PC-9 (cell line): ENCODE results near the gene PHOX2B. TPM values are rescaled to one million over a fixed set of nuclear protein-coding genes. Genes with fewer than 3 reads are reported as not detected.

Experiments
- BruUV-seq: library from RNA; stranded (reverse); fragments of 400-500 nt; replicated peaks from 2 replicates; lab custom pipeline; 2021; lab: Mats Ljungman, UMichigan
- CTCF ChIA-PET: fragments of 300-600 bp; sonication (Branson Sonifier 250); formaldehyde crosslinking; loops from one replicate; lab custom pipeline; 2022; ENCODE audit warnings: antibody characterized with exemption; lab: Charles Lee
- POLR2A ChIA-PET: fragments of 300-600 bp; sonication (Branson Sonifier 250); formaldehyde crosslinking; loops from one replicate; lab custom pipeline; 2022; ENCODE audit warnings: antibody characterized with exemption; ENCODE audit not compliant: unreplicated experiment; lab: Charles Lee
- DNase-seq, 2 experiments: peaks; one replicate each; pipeline versions ENCODE4 v3.0.0 to v3.0.0-alpha.2; 2015 to 2022; ENCODE audit warnings: mixed read lengths in 1 of 2
- H2AFZ ChIP-seq: fragments of 200-600 bp; sonication (generic); 2 replicates; pipeline ENCODE4 v1.8.1; 2017; ENCODE audit warnings: antibody characterized with exemption
- H3F3A ChIP-seq: fragments of 200-600 bp; sonication (generic); 2 replicates; pipeline ENCODE4 v1.8.1; 2017; ENCODE audit warnings: antibody characterized with exemption, mild to moderate bottlenecking, low read depth; ENCODE audit not compliant: insufficient read depth
- H3K27ac ChIP-seq: fragments of 200-600 bp; sonication (generic); 2 replicates; pipeline ENCODE4 v1.6.1; 2016; ENCODE audit warnings: mixed run types
- H3K27me3 ChIP-seq: fragments of 200-600 bp; sonication (generic); 2 replicates; pipeline ENCODE4 v1.6.1; 2016; ENCODE audit warnings: low read depth, mixed run types; ENCODE audit not compliant: insufficient read depth
- H3K36me3 ChIP-seq: fragments of 200-600 bp; sonication (generic); 2 replicates; pipeline ENCODE4 v1.6.1; 2016; ENCODE audit warnings: low read depth, mixed run types
- H3K4me1 ChIP-seq: fragments of 200-600 bp; sonication (generic); replicated peaks from 2 replicates; pipeline ENCODE4 v1.6.1; 2016; ENCODE audit warnings: mixed run types; ENCODE audit not compliant: insufficient read depth
- H3K4me2 ChIP-seq: fragments of 200-600 bp; sonication (generic); 2 replicates; pipeline ENCODE4 v1.6.1; 2017; ENCODE audit warnings: mixed run types
- H3K4me3 ChIP-seq: fragments of 200-600 bp; sonication (generic); 2 replicates; pipeline ENCODE4 v1.6.1; 2016; ENCODE audit warnings: mixed run types
- H3K79me2 ChIP-seq: fragments of 200-600 bp; sonication (generic); 2 replicates; pipeline ENCODE4 v1.6.1; 2017; ENCODE audit warnings: low read depth, mixed run types
- H3K9me2 ChIP-seq: fragments of 200-600 bp; sonication (generic); 2 replicates; pipeline ENCODE4 v1.8.1; 2017; ENCODE audit warnings: mild to moderate bottlenecking; ENCODE audit not compliant: insufficient read depth
- H3K9me3 ChIP-seq: fragments of 200-600 bp; sonication (generic); 2 replicates; pipeline ENCODE4 v1.8.1; 2016; ENCODE audit warnings: low read depth; ENCODE audit not compliant: insufficient read depth
- H4K20me1 ChIP-seq: fragments of 200-600 bp; sonication (generic); 2 replicates; pipeline ENCODE4 v1.8.1; 2017; ENCODE audit not compliant: insufficient read depth
- EZH2 ChIP-seq: fragments of 200-600 bp; sonication (generic); IDR thresholded peaks from 2 replicates; pipeline ENCODE4 v1.8.0; 2017; ENCODE audit warnings: antibody characterized with exemption, low read depth
- intact Hi-C: fragments of 100-400 bp; cut with micrococcal nuclease; formaldehyde crosslinking; loops from one replicate; pipeline ENCODE4 v1.10.0; 2022; ENCODE audit not compliant: unreplicated experiment
- total RNA-seq: library from RNA; stranded (reverse); gene quantifications from 2 replicates; pipeline ENCODE4 v1.2.3, GENCODE V29; 2021
- TF ChIP-seq, protein P1 (sequence below): fragments of 200-600 bp; sonication (generic); conservative IDR thresholded peaks from 2 replicates; pipeline ENCODE4 v1.6.1; 2017; ENCODE audit warnings: mixed run types, antibody characterized with exemption, mild to moderate bottlenecking, moderate library complexity

Gene PHOX2B
- total RNA-seq, 1 experiment from 2014 or later = not detected

DNA sequence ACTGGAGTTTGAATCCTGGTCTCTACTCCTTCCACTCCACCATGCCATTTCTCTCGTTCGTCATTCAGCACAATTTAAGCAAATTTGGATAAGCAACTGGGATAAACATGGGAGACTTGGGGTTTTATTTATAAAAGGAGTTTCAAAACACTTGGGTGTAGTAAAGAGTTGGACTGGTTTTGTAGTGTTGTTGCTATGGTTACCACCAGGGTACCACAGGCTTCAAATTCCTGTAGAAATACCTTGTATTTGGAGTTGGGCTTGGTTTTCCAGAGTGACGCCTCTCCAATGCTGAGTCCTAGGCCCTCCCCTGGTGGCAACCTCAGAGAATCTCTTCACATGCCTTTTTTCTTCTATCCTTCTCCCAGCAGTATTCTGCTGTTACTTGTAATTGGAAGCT is 27.9 kb upstream of the PHOX2B start:
- no peaks in the 10 kb centered on the region for H3K36me3 ChIP-seq
- H3K27ac ChIP-seq = no peak overlapping the region
- H3K79me2 ChIP-seq = no peaks in the 10 kb centered on the region
- H2AFZ ChIP-seq = no peak overlapping the region
- BruUV-seq = no TSS peak
- H4K20me1 ChIP-seq = no peaks in the 10 kb centered on the region
- no peak for DNase-seq
- H3K4me2 ChIP-seq = no peak overlapping the region
- ChIA-PET POLR2A (no interaction called here), CTCF (no interaction called here)
- no peak overlapping the region for H3K4me3 ChIP-seq
- H3K27me3 ChIP-seq = peaks cover 12% of the 10 kb centered on the region; the same call in 1 of the 2 replicates
- no peaks in the 10 kb centered on the region; the same call in 1 of the 2 replicates for H3K9me2 ChIP-seq
- H3K9me3 ChIP-seq = no peaks in the 10 kb centered on the region
- intact Hi-C loops = no loop called here
- H3K4me1 ChIP-seq = no peaks in the 10 kb centered on the region
- TF ChIP-seq, protein P1, sequence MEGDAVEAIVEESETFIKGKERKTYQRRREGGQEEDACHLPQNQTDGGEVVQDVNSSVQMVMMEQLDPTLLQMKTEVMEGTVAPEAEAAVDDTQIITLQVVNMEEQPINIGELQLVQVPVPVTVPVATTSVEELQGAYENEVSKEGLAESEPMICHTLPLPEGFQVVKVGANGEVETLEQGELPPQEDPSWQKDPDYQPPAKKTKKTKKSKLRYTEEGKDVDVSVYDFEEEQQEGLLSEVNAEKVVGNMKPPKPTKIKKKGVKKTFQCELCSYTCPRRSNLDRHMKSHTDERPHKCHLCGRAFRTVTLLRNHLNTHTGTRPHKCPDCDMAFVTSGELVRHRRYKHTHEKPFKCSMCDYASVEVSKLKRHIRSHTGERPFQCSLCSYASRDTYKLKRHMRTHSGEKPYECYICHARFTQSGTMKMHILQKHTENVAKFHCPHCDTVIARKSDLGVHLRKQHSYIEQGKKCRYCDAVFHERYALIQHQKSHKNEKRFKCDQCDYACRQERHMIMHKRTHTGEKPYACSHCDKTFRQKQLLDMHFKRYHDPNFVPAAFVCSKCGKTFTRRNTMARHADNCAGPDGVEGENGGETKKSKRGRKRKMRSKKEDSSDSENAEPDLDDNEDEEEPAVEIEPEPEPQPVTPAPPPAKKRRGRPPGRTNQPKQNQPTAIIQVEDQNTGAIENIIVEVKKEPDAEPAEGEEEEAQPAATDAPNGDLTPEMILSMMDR = no peak
- no peak for TF ChIP-seq EZH2
- no peaks in the 10 kb centered on the region for H3F3A ChIP-seq

- Histone ChIP-seq H2AFZ (no peak overlapping the region), H3K4me2 (no peak overlapping the region), H3K27me3 (peaks cover 26% of the 10 kb centered on the region), H3K9me2 (no peaks in the 10 kb centered on the region), H3K27ac (no peak overlapping the region), H3F3A (no peaks in the 10 kb centered on the region), H3K36me3 (no peaks in the 10 kb centered on the region), H3K9me3 (no peaks in the 10 kb centered on the region), H3K4me1 (no peaks in the 10 kb centered on the region), H4K20me1 (no peaks in the 10 kb centered on the region), H3K4me3 (no peak overlapping the region), H3K79me2 (no peaks in the 10 kb centered on the region)
- peak in 1 of 2 experiments; percentile 40 for DNase-seq
- TF ChIP-seq EZH2 = no peak
- TF ChIP-seq, protein P1 = no peak
- CTCF ChIA-PET = no interaction called here
- intact Hi-C loops = no loop called here
- POLR2A ChIA-PET = no interaction called here
- BruUV-seq = no TSS peak
Observed at GRCh38 chr4:41763729-41764128, 15.2 kb upstream of the PHOX2B start.

DNA sequence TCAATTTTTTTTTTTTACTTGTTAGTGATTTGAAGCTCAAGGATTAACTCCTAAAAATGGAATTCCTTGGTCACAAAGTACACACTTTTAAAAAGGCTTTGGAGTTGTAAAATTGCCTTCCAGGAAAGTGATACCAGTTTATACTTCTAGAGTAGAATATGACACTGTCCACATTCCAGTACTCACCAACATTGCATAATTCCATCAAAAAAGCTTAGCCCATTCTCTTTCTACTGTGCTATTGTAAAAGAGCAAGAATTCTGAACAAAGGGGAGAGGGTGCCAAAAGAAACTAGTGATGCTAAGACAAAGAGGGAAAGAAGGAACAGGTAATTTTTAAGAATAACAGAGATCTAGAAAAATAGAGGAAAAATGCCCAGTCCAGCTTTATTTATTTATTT is 10.4 kb upstream of the PHOX2B start:
- Histone ChIP-seq H3F3A (no peaks in the 10 kb centered on the region), H4K20me1 (no peaks in the 10 kb centered on the region), H3K27ac (no peak overlapping the region), H3K79me2 (no peaks in the 10 kb centered on the region), H3K4me1 (no peaks in the 10 kb centered on the region), H3K36me3 (no peaks in the 10 kb centered on the region), H3K4me2 (no peak overlapping the region), H3K9me2 (no peaks in the 10 kb centered on the region), H2AFZ (no peak overlapping the region), H3K4me3 (no peak overlapping the region), H3K27me3 (peaks cover 41% of the 10 kb centered on the region), H3K9me3 (no peaks in the 10 kb centered on the region)
- no peak for TF ChIP-seq EZH2
- TF ChIP-seq, protein P1 = no peak
- BruUV-seq = no TSS peak
- DNase-seq = no peak
- ChIA-PET CTCF (no interaction called here), POLR2A (no interaction called here)
- intact Hi-C loops = no loop called here
